ENCODE data around the gene SORBS2.

- no peak for TF ChIP-seq CTCF (conservative IDR thresholded peaks at IDR 0.05; ENCODE audit: low read depth, low read length)
- TF ChIP-seq POLR2A (IDR thresholded peaks at IDR 0.05; ENCODE audit: low read depth, low read length) = no peak
- no peak for TF ChIP-seq MAFK (IDR thresholded peaks at IDR 0.05; ENCODE audit: low read depth, low read length)
- TF ChIP-seq SMC3 (IDR thresholded peaks at IDR 0.05; ENCODE audit: low read depth, low read length) = no peak
- TF ChIP-seq RCOR1 (IDR thresholded peaks at IDR 0.05; ENCODE audit: insufficient replicate concordance, low read length) = no peak
- no peak for TF ChIP-seq USF2 (IDR thresholded peaks at IDR 0.05; ENCODE audit: low read depth, low read length)
- no peak for TF ChIP-seq CEBPB (IDR thresholded peaks at IDR 0.05; ENCODE audit: low read depth, low read length)
Observed at GRCh38 chr4:185582651-185583400, 229.2 kb downstream of the SORBS2 start.

Measured in IMR-90 (cell line).